B cell (primary cell): ENCODE results near the gene ASAP3. TPM values are rescaled to one million over a fixed set of nuclear protein-coding genes. Genes with fewer than 3 reads are reported as not detected.

Experiments
- ATAC-seq: fragments of 200-7000 bp; cut with Tn5 transposase; one replicate; pipeline ENCODE4 v1.10.0; 2021; ENCODE audit warnings: low read depth, mild to moderate bottlenecking, moderate number of reproducible peaks, moderate library complexity
- CTCF ChIA-PET: fragments of 350-600 bp; sonication (Branson Sonifier 250); formaldehyde crosslinking; loops from one replicate; lab custom pipeline; 2021; ENCODE audit warnings: antibody characterized with exemption, inconsistent platforms; lab: Charles Lee
- POLR2A ChIA-PET: fragments of 350-600 bp; sonication (Branson Sonifier 250); formaldehyde crosslinking; loops from one replicate; lab custom pipeline; 2021; ENCODE audit warnings: antibody characterized with exemption; lab: Charles Lee
- DNase-seq: peaks from one replicate; pipeline ENCODE4 v3.0.0; 2013
- H2AFZ ChIP-seq: 2 replicates; pipeline ENCODE4 v1.6.1; 2012; ENCODE audit warnings: mild to moderate bottlenecking, low read depth, low read length; ENCODE audit not compliant: insufficient read depth, poor library complexity, severe bottlenecking
- H3K27ac ChIP-seq, 2 donors: 1 replicate in 1 of 2; 2 replicates in 1 of 2; pipeline ENCODE4 v1.5.1; 2012 to 2013; ENCODE audit warnings: low read length in 2 of 2, mild to moderate bottlenecking in 2 of 2, moderate library complexity in 1 of 2
- H3K27me3 ChIP-seq, 4 experiments: fragments of 200-600 bp in 1 of 4; sonication (generic) in 1 of 4; replicated peaks in 1 of 4; 1 replicate in 2 of 4; 2 replicates in 2 of 4; pipeline versions ENCODE4 v1.6.1 to v1.7.0; 2013 to 2016; ENCODE audit warnings: low read length in 3 of 4, mild to moderate bottlenecking in 2 of 4, mixed read lengths in 1 of 4, moderate library complexity in 1 of 4; ENCODE audit not compliant: insufficient read depth in 4 of 4, control insufficient read depth in 3 of 4; ENCODE audit errors: control extremely low read depth in 1 of 4
- H3K36me3 ChIP-seq, 2 experiments: replicated peaks in 1 of 2; 1 replicate in 1 of 2; 2 replicates in 1 of 2; pipeline versions ENCODE4 v1.6.1 to v1.7.1; 2013; ENCODE audit warnings: low read length in 1 of 2; ENCODE audit not compliant: insufficient read depth in 2 of 2, control insufficient read depth in 1 of 2; ENCODE audit errors: control extremely low read depth in 1 of 2, extremely low read depth in 1 of 2
- H3K4me1 ChIP-seq, 2 donors: fragments of 200-600 bp in 1 of 2; sonication (generic) in 1 of 2; 1 replicate in 1 of 2; 2 replicates in 1 of 2; pipeline versions ENCODE4 v1.5.1 to v1.6.1; 2013 to 2017; ENCODE audit warnings: low read length in 2 of 2; ENCODE audit not compliant: control insufficient read depth in 2 of 2, insufficient read depth in 2 of 2
- H3K4me2 ChIP-seq: replicated peaks from 2 replicates; pipeline ENCODE3; 2012; ENCODE audit warnings: mild to moderate bottlenecking, low read depth, low read length; ENCODE audit not compliant: poor library complexity, severe bottlenecking
- H3K4me3 ChIP-seq, 5 experiments: fragments of 200-600 bp in 1 of 5; sonication (generic) in 1 of 5; 1 replicate in 3 of 5; 2 replicates in 2 of 5; pipeline versions ENCODE4 v1.5.1 to v1.7.0; 2011 to 2016; ENCODE audit warnings: low read length in 4 of 5, mild to moderate bottlenecking in 4 of 5, low read depth in 2 of 5, control low read depth in 1 of 5, moderate library complexity in 1 of 5; ENCODE audit not compliant: insufficient read depth in 1 of 5; ENCODE audit errors: control extremely low read depth in 1 of 5, extremely low read depth in 1 of 5
- H3K79me2 ChIP-seq: fragments of 200-600 bp; sonication (generic); one replicate; pipeline ENCODE4 v1.6.0; 2016; ENCODE audit warnings: low read length; ENCODE audit not compliant: control insufficient read depth, insufficient read depth
- H3K9ac ChIP-seq: fragments of 200-600 bp; sonication (generic); 2 replicates; pipeline ENCODE4 v1.6.1; 2017; ENCODE audit warnings: mild to moderate bottlenecking, low read length, moderate library complexity
- H3K9me3 ChIP-seq, 3 donors: one replicate each; pipeline versions ENCODE4 v1.6.1 to v1.7.1; 2013; ENCODE audit warnings: low read length in 2 of 3; ENCODE audit not compliant: control insufficient read depth in 2 of 3, insufficient read depth in 1 of 3; ENCODE audit errors: control extremely low read depth in 1 of 3
- H4K20me1 ChIP-seq: 2 replicates; pipeline ENCODE4 v1.6.0; 2012; ENCODE audit warnings: mild to moderate bottlenecking, low read length; ENCODE audit not compliant: insufficient read depth, control insufficient read depth, poor library complexity, severe bottlenecking
- H3K27ac Mint-ChIP-seq: one replicate; pipeline ENCODE4 v1.8.0; 2021; ENCODE audit warnings: mixed read lengths
- H3K27me3 Mint-ChIP-seq: one replicate; pipeline ENCODE4 v1.8.0; 2021; ENCODE audit warnings: mixed read lengths
- H3K4me1 Mint-ChIP-seq: one replicate; pipeline ENCODE4 v1.8.0; 2021; ENCODE audit warnings: mixed read lengths
- H3K4me3 Mint-ChIP-seq: one replicate; pipeline ENCODE4 v1.8.0; 2021; ENCODE audit warnings: mixed read lengths
- H3K9me3 Mint-ChIP-seq: one replicate; pipeline ENCODE4 v1.8.0; 2022; ENCODE audit warnings: mixed read lengths; ENCODE audit not compliant: insufficient read depth
- EZH2 ChIP-seq: IDR thresholded peaks from 2 replicates; pipeline ENCODE4 v1.6.1; 2012; ENCODE audit warnings: borderline replicate concordance, low read depth, mild to moderate bottlenecking, moderate library complexity, low read length; ENCODE audit not compliant: insufficient read depth, poor library complexity, severe bottlenecking
- WGBS: methylation state at CpG from one replicate; pipeline ENCODE4 v1.1.5; 2013; ENCODE audit warnings: missing lambda C conversion rate; ENCODE audit not compliant: insufficient coverage; 5-methylcytosine and 5-hydroxymethylcytosine counted together
- intact Hi-C: fragments of 100-400 bp; cut with micrococcal nuclease; formaldehyde crosslinking; loops from one replicate; pipeline ENCODE4 v1.10.0; 2022
- polyA plus RNA-seq: library from polyadenylated mRNA; depleted of rRNA; stranded (reverse); fragments of >200 nt; gene quantifications from 2 replicates; pipeline ENCODE4 v1.2.3, GENCODE V29; 2012
- total RNA-seq, 2 donors: library from RNA; stranded (reverse); fragments of 120-200 nt in 1 of 2; gene quantifications; 1 replicate in 1 of 2; 2 replicates in 1 of 2; pipeline versions ENCODE4 v1.2.3 to v1.2.4, GENCODE V29; 2013 to 2022
- TF ChIP-seq, protein P1 (sequence below): fragments of 200-600 bp; IDR thresholded peaks from one replicate; pipeline ENCODE4 v1.8.0; 2022; ENCODE audit warnings: antibody characterized with exemption, mild to moderate bottlenecking

ASAP3 gene
- total and polyA plus RNA-seq, 2 donors (not counting 1 experiment from before 2014, with no cell fraction given): 2.9 to 11.0 TPM

GRCh38 chr1:23403355-23403734, 80.6 kb downstream of the ASAP3 start:
- H3K79me2 ChIP-seq: no peaks in the 10 kb centered on the region
- H3K4me1 Mint-ChIP-seq: peaks cover 4% of the 10 kb centered on the region
- H3K9ac ChIP-seq: no peak overlapping the region
- H3K9me3 ChIP-seq: no peaks in the 10 kb centered on the region
- POLR2A ChIA-PET: no interaction called here
- CTCF ChIA-PET: interaction anchor here (0.6 to 2.5 kb wide), 14 partner anchors 9 to 304 kb away, joined by 3 to 12 read pairs (median 4); partner anchors contain the start of genes HNRNPR and TCEA3
- H3K4me3 Mint-ChIP-seq: no peak overlapping the region
- no peak overlapping the region for H3K4me3 ChIP-seq
- WGBS: 100% methylated on average over 2 of the region's 4 CpGs
- no peak for ATAC-seq
- H3K27me3 Mint-ChIP-seq: peaks cover 3% of the 10 kb centered on the region
- peaks cover 0 to 3% (median 0%) of the 10 kb centered on the region in 4 experiments for H3K27me3 ChIP-seq
- TF ChIP-seq EZH2: no peak
- TF ChIP-seq, protein P1, sequence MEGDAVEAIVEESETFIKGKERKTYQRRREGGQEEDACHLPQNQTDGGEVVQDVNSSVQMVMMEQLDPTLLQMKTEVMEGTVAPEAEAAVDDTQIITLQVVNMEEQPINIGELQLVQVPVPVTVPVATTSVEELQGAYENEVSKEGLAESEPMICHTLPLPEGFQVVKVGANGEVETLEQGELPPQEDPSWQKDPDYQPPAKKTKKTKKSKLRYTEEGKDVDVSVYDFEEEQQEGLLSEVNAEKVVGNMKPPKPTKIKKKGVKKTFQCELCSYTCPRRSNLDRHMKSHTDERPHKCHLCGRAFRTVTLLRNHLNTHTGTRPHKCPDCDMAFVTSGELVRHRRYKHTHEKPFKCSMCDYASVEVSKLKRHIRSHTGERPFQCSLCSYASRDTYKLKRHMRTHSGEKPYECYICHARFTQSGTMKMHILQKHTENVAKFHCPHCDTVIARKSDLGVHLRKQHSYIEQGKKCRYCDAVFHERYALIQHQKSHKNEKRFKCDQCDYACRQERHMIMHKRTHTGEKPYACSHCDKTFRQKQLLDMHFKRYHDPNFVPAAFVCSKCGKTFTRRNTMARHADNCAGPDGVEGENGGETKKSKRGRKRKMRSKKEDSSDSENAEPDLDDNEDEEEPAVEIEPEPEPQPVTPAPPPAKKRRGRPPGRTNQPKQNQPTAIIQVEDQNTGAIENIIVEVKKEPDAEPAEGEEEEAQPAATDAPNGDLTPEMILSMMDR: no peak
- intact Hi-C loops: loop anchor here (5.0 kb wide), 2 partner anchors 86 to 186 kb away; partner anchors contain the start of gene HTR1D
- no peaks in the 10 kb centered on the region for H4K20me1 ChIP-seq
- H2AFZ ChIP-seq: peak overlapping the region; percentile 45
- H3K9me3 Mint-ChIP-seq: no peaks in the 10 kb centered on the region
- H3K4me1 ChIP-seq: peaks cover 0 to 5% of the 10 kb centered on the region in 2 donors
- H3K4me2 ChIP-seq: no peak overlapping the region
- no peak overlapping the region for H3K27ac ChIP-seq
- DNase-seq: peak; percentile 23
- H3K27ac Mint-ChIP-seq: no peak overlapping the region
- H3K36me3 ChIP-seq: no peaks in the 10 kb centered on the region

DNA sequence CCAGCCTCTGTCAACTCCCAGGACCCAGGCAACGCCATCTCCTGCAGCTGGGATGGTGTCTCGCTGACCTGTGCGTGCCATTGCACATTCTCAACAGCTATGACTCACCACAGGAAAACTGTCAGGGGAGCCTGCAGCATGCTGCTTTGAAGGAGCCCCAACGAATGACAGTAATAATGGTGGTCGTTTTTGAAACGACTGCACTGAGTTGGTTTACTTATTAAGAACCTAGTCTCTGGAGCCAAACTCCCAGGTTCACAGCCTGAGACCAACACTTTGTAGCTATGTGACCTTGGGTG, 81.0 kb downstream of the ASAP3 start:
- Histone ChIP-seq H2AFZ (no peak overlapping the region), H3K4me3 (no peak overlapping the region), H3K4me2 (no peak overlapping the region), H3K9me3 (no peaks in the 10 kb centered on the region), H3K36me3 (no peaks in the 10 kb centered on the region), H3K9ac (no peak overlapping the region), H4K20me1 (no peaks in the 10 kb centered on the region), H3K4me1 (peaks cover 0 to 5% of the 10 kb centered on the region in 2 donors), H3K27me3 (peaks cover 0 to 3% (median 0%) of the 10 kb centered on the region in 4 experiments), H3K27ac (no peak overlapping the region), H3K79me2 (no peaks in the 10 kb centered on the region)
- DNase-seq (no peak), ATAC-seq (no peak)
- H3K27me3 Mint-ChIP-seq: peaks cover 4% of the 10 kb centered on the region
- CTCF ChIA-PET: interaction anchor here (0.8 to 2.5 kb wide), 13 partner anchors 9 to 304 kb away, joined by 3 to 11 read pairs (median 4); partner anchors contain the start of gene TCEA3
- H3K27ac Mint-ChIP-seq: no peak overlapping the region
- H3K9me3 Mint-ChIP-seq: no peaks in the 10 kb centered on the region
- no peak for TF ChIP-seq EZH2
- TF ChIP-seq, protein P1: no peak
- peaks cover 4% of the 10 kb centered on the region for H3K4me1 Mint-ChIP-seq
- intact Hi-C loops: loop anchor here (5.0 kb wide), 2 partner anchors 86 to 186 kb away; partner anchors contain the start of gene HTR1D
- WGBS: 17% methylated on average over 2 of the region's 6 CpGs
- POLR2A ChIA-PET: no interaction called here
- no peak overlapping the region for H3K4me3 Mint-ChIP-seq
